ENCODE results near the gene C4BPA.
A peak's percentile ranks its signal among the peaks of the same experiment; 100 is the strongest.

The C4BPA gene

GRCh38 chr1:207070811-207071210 lies 33.2 kb upstream of the C4BPA start:
- Mint-ChIP-seq H3K27me3 (no peaks in the 10 kb centered on the region), H3K4me1 (ENCODE audit: low read depth) (peaks cover 40% of the 10 kb centered on the region), H3K4me3 (peak overlapping the region; percentile 35), H3K9me3 (ENCODE audit: low read depth) (no peaks in the 10 kb centered on the region), H3K27ac (peak overlapping the region; percentile 68), H3K36me3 (peaks cover 5% of the 10 kb centered on the region)

- Mint-ChIP-seq H3K27me3 (no peaks in the 10 kb centered on the region), H3K27ac (no peak overlapping the region), H3K9me3 (ENCODE audit: low read depth) (no peaks in the 10 kb centered on the region), H3K36me3 (peaks cover 7% of the 10 kb centered on the region), H3K4me3 (peak overlapping the region; percentile 52), H3K4me1 (ENCODE audit: low read depth) (peaks cover 40% of the 10 kb centered on the region)
Measured at GRCh38 chr1:207071426-207071825, 32.6 kb upstream of the C4BPA start.

- Mint-ChIP-seq H3K36me3 (peaks cover 3% of the 10 kb centered on the region), H3K27ac (no peak overlapping the region), H3K27me3 (no peaks in the 10 kb centered on the region), H3K4me1 (ENCODE audit: low read depth) (peaks cover 40% of the 10 kb centered on the region), H3K9me3 (ENCODE audit: low read depth) (no peaks in the 10 kb centered on the region), H3K4me3 (no peak overlapping the region)
Measured at GRCh38 chr1:207072233-207072632, 31.8 kb upstream of the C4BPA start.

GRCh38 chr1:207073906-207074820 lies 29.9 kb upstream of the C4BPA start:
- Mint-ChIP-seq H3K36me3 (peaks cover 3% of the 10 kb centered on the region), H3K27me3 (no peaks in the 10 kb centered on the region), H3K27ac (no peak overlapping the region), H3K4me1 (ENCODE audit: low read depth) (peaks cover 38% of the 10 kb centered on the region), H3K4me3 (no peak overlapping the region), H3K9me3 (ENCODE audit: low read depth) (no peaks in the 10 kb centered on the region)

GRCh38 chr1:207076181-207076955 lies 27.7 kb upstream of the C4BPA start:
- Mint-ChIP-seq H3K27ac (no peak overlapping the region), H3K27me3 (no peaks in the 10 kb centered on the region), H3K9me3 (ENCODE audit: low read depth) (no peaks in the 10 kb centered on the region), H3K36me3 (peaks cover 3% of the 10 kb centered on the region), H3K4me1 (ENCODE audit: low read depth) (peaks cover 18% of the 10 kb centered on the region), H3K4me3 (no peak overlapping the region)

GRCh38 chr1:207077012-207077411 lies 27.0 kb upstream of the C4BPA start:
- Mint-ChIP-seq H3K9me3 (ENCODE audit: low read depth) (no peaks in the 10 kb centered on the region), H3K27ac (no peak overlapping the region)

GRCh38 chr1:207077470-207078377 lies 26.3 kb upstream of the C4BPA start:
- H3K9me3 Mint-ChIP-seq (ENCODE audit: low read depth): no peaks in the 10 kb centered on the region
- H3K4me1 Mint-ChIP-seq (ENCODE audit: low read depth): peaks cover 4% of the 10 kb centered on the region
- H3K4me3 Mint-ChIP-seq: no peak overlapping the region
- H3K36me3 Mint-ChIP-seq: peaks cover 3% of the 10 kb centered on the region
- H3K27ac Mint-ChIP-seq: no peak overlapping the region
- H3K27me3 Mint-ChIP-seq: no peaks in the 10 kb centered on the region

More at GRCh38 chr1:207077012-207077411, 27.0 kb upstream of the C4BPA start:
- no peaks in the 10 kb centered on the region for H3K27me3 Mint-ChIP-seq
- peaks cover 3% of the 10 kb centered on the region for H3K36me3 Mint-ChIP-seq
- no peak overlapping the region for H3K4me3 Mint-ChIP-seq
- peaks cover 11% of the 10 kb centered on the region for H3K4me1 Mint-ChIP-seq (ENCODE audit: low read depth)

GRCh38 chr1:207078578-207079132 lies 25.4 kb upstream of the C4BPA start:
- Mint-ChIP-seq H3K4me3 (no peak overlapping the region), H3K36me3 (peaks cover 3% of the 10 kb centered on the region), H3K27ac (no peak overlapping the region), H3K9me3 (ENCODE audit: low read depth) (no peaks in the 10 kb centered on the region), H3K4me1 (ENCODE audit: low read depth) (peaks cover 1% of the 10 kb centered on the region), H3K27me3 (peaks cover 2% of the 10 kb centered on the region)

GRCh38 chr1:207079706-207080241 lies 24.3 kb upstream of the C4BPA start:
- Mint-ChIP-seq H3K9me3 (ENCODE audit: low read depth) (no peaks in the 10 kb centered on the region), H3K4me3 (no peak overlapping the region), H3K27me3 (peaks cover 2% of the 10 kb centered on the region), H3K4me1 (ENCODE audit: low read depth) (peaks cover 5% of the 10 kb centered on the region), H3K27ac (no peak overlapping the region), H3K36me3 (peaks cover 3% of the 10 kb centered on the region)

GRCh38 chr1:207081088-207081487 lies 22.9 kb upstream of the C4BPA start:
- H3K27me3 Mint-ChIP-seq: peaks cover 2% of the 10 kb centered on the region
- H3K36me3 Mint-ChIP-seq: no peaks in the 10 kb centered on the region
- H3K4me3 Mint-ChIP-seq: no peak overlapping the region
- no peak overlapping the region for H3K27ac Mint-ChIP-seq
- H3K4me1 Mint-ChIP-seq (ENCODE audit: low read depth): peaks cover 12% of the 10 kb centered on the region
- no peaks in the 10 kb centered on the region for H3K9me3 Mint-ChIP-seq (ENCODE audit: low read depth)

GRCh38 chr1:207081806-207082205 lies 22.2 kb upstream of the C4BPA start:
- Mint-ChIP-seq H3K27me3 (peaks cover 2% of the 10 kb centered on the region), H3K4me3 (no peak overlapping the region), H3K4me1 (ENCODE audit: low read depth) (peaks cover 14% of the 10 kb centered on the region), H3K9me3 (ENCODE audit: low read depth) (no peaks in the 10 kb centered on the region), H3K36me3 (no peaks in the 10 kb centered on the region), H3K27ac (no peak overlapping the region)

GRCh38 chr1:207084232-207084631 lies 19.8 kb upstream of the C4BPA start:
- Mint-ChIP-seq H3K4me1 (ENCODE audit: low read depth) (peaks cover 23% of the 10 kb centered on the region), H3K27me3 (peaks cover 2% of the 10 kb centered on the region), H3K27ac (no peak overlapping the region), H3K36me3 (no peaks in the 10 kb centered on the region), H3K9me3 (ENCODE audit: low read depth) (no peaks in the 10 kb centered on the region), H3K4me3 (no peak overlapping the region)

GRCh38 chr1:207084701-207085180 lies 19.3 kb upstream of the C4BPA start:
- Mint-ChIP-seq H3K4me1 (ENCODE audit: low read depth) (peaks cover 28% of the 10 kb centered on the region), H3K36me3 (no peaks in the 10 kb centered on the region), H3K4me3 (no peak overlapping the region), H3K27ac (no peak overlapping the region), H3K9me3 (ENCODE audit: low read depth) (no peaks in the 10 kb centered on the region), H3K27me3 (peaks cover 2% of the 10 kb centered on the region)

GRCh38 chr1:207085887-207086286 lies 18.1 kb upstream of the C4BPA start:
- Mint-ChIP-seq H3K4me1 (ENCODE audit: low read depth) (peaks cover 34% of the 10 kb centered on the region), H3K27ac (no peak overlapping the region), H3K4me3 (no peak overlapping the region), H3K9me3 (ENCODE audit: low read depth) (no peaks in the 10 kb centered on the region), H3K36me3 (no peaks in the 10 kb centered on the region), H3K27me3 (peaks cover 2% of the 10 kb centered on the region)
